ENCODE measurements around the gene MRPL51. TPM values are rescaled to one million over a fixed set of nuclear protein-coding genes. Genes with fewer than 3 reads are reported as not detected.
A peak's percentile ranks its signal among the peaks of the same experiment; 100 is the strongest.
"Not testable (repeated sequence)": the region's sequence is repeated elsewhere in the genome, so short reads cannot be mapped to it uniquely, and the experiment has no call there.

MRPL51 gene
- total RNA-seq, 2 experiments from 2014 or later: 232 to 275 TPM

DNA sequence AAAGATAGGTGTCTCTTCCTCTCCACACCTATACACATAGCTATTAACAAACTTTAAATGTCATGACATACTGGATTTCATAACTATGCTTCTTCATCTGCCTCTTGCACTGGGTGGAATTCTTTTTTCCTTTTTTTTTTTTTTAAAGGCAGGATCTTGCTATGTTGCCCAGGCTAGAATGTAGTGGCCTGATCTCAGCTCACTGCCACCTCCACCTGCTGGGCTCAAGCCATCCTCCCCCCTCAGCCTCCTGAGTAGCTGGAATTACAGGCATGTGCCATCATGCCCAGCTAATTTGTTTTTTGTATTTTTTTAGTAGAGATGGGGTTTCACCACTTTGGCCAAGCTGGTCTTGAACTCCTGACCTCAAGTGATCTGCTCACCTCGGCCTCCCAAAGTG is 4.8 kb downstream of the MRPL51 start:
- Mint-ChIP-seq H3K36me3 (ENCODE audit: low read depth) (peaks cover 20% of the 10 kb centered on the region), H3K4me1 (peaks cover 8% of the 10 kb centered on the region), H3K4me3 (no peak overlapping the region), H3K27me3 (no peaks in the 10 kb centered on the region), H3K9me3 (ENCODE audit: low read depth) (no peaks in the 10 kb centered on the region), H3K27ac (no peak overlapping the region)
- no peak for ATAC-seq
- ChIA-PET POLR2A (interaction anchor here (0.6 to 0.7 kb wide), 2 partner anchors 51 to 305 kb away, joined by 4 read pairs; no protein-coding TSS in a partner anchor), CTCF (interaction anchor here (0.6 to 1.7 kb wide), 6 partner anchors 15 to 385 kb away, joined by 3 to 7 read pairs (median 4); partner anchors contain the start of gene SPSB2)
- no peak for DNase-seq
- intact Hi-C loops (cut with DNase I, micrococcal nuclease): no loop called here

DNA sequence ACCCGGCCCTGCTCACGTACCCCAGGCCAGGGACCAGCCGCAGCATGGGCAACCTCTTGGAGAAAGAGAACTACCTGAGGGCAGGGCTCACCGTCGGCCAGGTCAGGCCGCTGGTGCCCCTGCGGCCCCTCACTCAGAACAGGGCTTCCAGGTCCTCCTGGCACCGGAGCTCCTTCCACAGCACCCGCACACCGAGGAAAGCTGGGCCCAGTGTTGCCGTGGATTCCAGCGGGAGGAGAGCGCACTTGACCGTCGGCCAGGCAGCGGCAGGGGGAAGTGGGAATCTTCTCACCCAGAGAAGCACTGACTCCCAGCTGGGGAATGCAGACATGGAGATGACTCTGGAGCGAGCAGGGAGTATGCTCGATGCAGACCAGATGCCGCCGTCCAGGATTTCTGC is 14.6 kb downstream of the MRPL51 start:
- Mint-ChIP-seq H3K9me3 (ENCODE audit: low read depth) (no peaks in the 10 kb centered on the region), H3K27me3 (no peaks in the 10 kb centered on the region), H3K36me3 (ENCODE audit: low read depth) (no peaks in the 10 kb centered on the region), H3K4me1 (no peaks in the 10 kb centered on the region), H3K4me3 (no peak overlapping the region), H3K27ac (no peak overlapping the region)
- ChIA-PET CTCF (interaction anchor here (0.7 kb wide), 2 partner anchors 55 to 430 kb away, joined by 3 to 4 read pairs; no protein-coding TSS in a partner anchor), POLR2A (no interaction called here)
- no peak for ATAC-seq
- intact Hi-C loops (cut with DNase I, micrococcal nuclease): no loop called here
- DNase-seq: no peak

DNA sequence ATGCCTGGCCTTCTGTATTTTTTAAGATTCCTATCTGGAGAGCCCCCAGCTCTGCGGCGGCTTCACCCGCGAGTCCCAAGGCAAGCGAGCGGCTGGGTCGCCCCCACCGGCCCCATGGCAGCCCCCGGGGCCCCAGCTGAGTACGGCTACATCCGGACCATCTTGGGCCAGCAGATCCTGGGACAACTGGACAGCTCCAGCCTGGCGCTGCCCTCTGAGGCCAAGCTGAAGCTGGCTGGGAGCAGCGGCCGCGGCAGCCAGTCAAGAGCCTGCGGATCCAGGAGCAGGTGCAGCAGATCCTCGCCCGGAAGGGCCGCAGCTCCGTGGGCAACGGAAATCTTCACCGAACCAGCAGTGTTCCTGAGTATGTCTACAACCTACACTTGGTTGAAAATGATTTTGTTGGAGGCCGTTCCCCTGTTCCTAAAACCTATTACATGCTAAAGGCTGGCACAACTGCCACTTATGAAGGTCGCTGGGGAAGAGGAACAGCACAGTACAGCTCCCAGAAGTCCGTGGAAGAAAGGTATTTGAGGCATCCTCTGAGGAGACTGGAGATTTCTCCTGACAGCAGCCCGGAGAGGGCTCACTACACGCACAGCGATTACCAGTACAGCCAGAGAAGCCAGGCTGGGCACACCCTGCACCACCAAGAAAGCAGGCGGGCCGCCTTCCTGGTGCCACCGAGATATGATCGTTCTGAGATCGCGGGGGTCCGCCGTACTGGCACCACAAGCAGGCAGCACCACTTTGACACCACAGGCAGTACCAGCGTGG is 15.3 kb downstream of the MRPL51 start:
- intact Hi-C loops (cut with DNase I, micrococcal nuclease); H3K27ac Mint-ChIP-seq; H3K36me3 Mint-ChIP-seq (ENCODE audit: low read depth); ATAC-seq; DNase-seq; H3K4me1 Mint-ChIP-seq; POLR2A ChIA-PET; H3K9me3 Mint-ChIP-seq (ENCODE audit: low read depth); H3K27me3 Mint-ChIP-seq; H3K4me3 Mint-ChIP-seq: not testable (repeated sequence)
- CTCF ChIA-PET: interaction anchor here (0.6 kb wide), 1 partner anchor 13 kb away, joined by 3 read pairs; no protein-coding TSS in a partner anchor

DNA sequence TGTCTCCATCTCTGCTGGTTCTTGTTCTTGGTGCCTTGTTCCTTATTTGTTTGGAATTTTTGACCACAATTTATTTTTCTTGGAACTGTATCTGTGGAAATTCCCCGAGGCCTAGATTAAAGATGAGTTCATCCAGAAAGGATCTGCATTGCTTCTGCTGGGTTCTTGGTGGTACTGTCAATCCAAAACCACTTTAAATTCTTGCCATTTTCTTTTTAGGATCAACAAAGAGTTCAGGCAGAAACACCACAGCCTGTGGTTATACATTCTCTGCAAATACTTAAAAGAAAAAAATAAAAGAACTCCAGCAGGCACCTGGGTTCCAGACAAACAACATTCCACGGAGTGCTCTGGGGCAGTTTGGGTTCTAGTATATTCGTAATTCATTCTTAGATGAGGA is 16.6 kb downstream of the MRPL51 start:
- POLR2A ChIA-PET: no interaction called here
- CTCF ChIA-PET: no interaction called here
- Mint-ChIP-seq H3K27me3 (no peaks in the 10 kb centered on the region), H3K4me1 (peaks cover 8% of the 10 kb centered on the region), H3K36me3 (ENCODE audit: low read depth) (no peaks in the 10 kb centered on the region), H3K4me3 (no peak overlapping the region), H3K9me3 (ENCODE audit: low read depth) (no peaks in the 10 kb centered on the region), H3K27ac (no peak overlapping the region)
- no peak for DNase-seq
- no peak for ATAC-seq
- intact Hi-C loops (cut with DNase I, micrococcal nuclease): no loop called here

DNA sequence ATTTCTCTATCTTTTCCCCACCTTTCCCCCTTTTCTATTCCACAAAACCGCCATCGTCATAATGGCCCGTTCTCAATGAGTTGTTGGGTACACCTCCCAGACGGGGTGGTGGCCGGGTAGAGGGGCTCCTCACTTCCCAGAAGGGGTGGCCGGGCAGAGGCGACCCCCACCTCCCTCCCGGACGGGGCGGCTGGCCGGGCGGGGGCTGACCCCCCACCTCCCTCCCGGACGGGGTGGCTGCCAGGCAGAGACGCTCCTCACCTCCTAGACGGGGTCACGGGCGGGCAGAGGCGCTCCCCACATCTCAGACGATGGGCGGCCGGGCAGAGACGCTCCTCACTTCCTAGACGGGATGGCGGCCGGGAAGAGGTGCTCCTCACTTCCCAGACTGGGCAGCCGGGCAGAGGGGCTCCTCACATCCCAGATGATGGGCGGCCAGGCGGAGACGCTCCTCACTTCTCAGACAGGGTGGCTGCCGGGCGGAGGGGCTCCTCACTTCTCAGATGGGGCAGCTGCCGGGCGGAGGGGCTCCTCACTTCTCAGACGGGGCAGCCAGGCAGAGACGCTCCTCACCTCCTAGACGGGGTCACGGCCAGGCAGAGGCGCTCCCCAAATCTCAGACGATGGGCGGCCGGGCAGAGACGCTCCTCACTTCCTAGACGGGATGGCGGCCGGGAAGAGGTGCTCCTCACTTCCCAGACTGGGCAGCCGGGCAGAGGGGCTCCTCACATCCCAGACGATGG is 17.7 kb downstream of the MRPL51 start:
- intact Hi-C loops (cut with DNase I, micrococcal nuclease): not testable (repeated sequence)

DNA sequence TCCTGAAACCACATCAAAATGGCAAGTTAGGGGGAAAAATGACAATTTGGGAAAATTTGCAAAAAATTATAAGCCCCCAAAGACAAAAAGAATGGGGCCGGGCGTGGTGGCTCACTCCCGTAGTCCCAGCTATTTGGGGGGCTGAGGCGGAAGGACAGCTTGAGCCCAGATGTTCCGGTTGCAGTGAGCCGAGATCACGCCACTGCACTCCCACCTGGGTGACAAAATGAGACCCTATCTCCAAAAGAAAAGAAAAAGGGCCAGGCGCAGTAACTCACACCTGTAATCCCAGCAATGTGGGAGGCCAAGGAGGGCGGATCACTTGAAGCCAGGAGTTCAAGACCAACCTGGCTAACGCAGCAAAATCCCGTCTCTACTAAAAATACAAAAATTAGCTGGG is 20.6 kb downstream of the MRPL51 start:
- Mint-ChIP-seq H3K36me3 (ENCODE audit: low read depth) (peaks cover 24% of the 10 kb centered on the region), H3K27me3 (no peaks in the 10 kb centered on the region), H3K4me3 (no peak overlapping the region), H3K9me3 (ENCODE audit: low read depth) (no peaks in the 10 kb centered on the region), H3K27ac (no peak overlapping the region), H3K4me1 (peaks cover 34% of the 10 kb centered on the region)
- intact Hi-C loops (cut with DNase I, micrococcal nuclease): no loop called here
- POLR2A ChIA-PET: interaction anchor here (0.6 to 4.4 kb wide), 3 partner anchors 21 to 436 kb away, joined by 3 to 45 read pairs (median 4); partner anchors contain the start of genes GAPDH and MRPL51
- CTCF ChIA-PET: interaction anchor here (1.3 to 5.4 kb wide), 2 partner anchors 12 to 48 kb away, joined by 5 to 48 read pairs; no protein-coding TSS in a partner anchor
- DNase-seq (no peak), ATAC-seq (no peak)

More for the DNA sequence above, 17.7 kb downstream of the MRPL51 start:
- H3K9me3 Mint-ChIP-seq (ENCODE audit: low read depth); H3K4me3 Mint-ChIP-seq; DNase-seq; POLR2A ChIA-PET; H3K36me3 Mint-ChIP-seq (ENCODE audit: low read depth); H3K27ac Mint-ChIP-seq; CTCF ChIA-PET; ATAC-seq; H3K27me3 Mint-ChIP-seq: not testable (repeated sequence)
- peaks cover 14% of the 10 kb centered on the region for H3K4me1 Mint-ChIP-seq

DNA sequence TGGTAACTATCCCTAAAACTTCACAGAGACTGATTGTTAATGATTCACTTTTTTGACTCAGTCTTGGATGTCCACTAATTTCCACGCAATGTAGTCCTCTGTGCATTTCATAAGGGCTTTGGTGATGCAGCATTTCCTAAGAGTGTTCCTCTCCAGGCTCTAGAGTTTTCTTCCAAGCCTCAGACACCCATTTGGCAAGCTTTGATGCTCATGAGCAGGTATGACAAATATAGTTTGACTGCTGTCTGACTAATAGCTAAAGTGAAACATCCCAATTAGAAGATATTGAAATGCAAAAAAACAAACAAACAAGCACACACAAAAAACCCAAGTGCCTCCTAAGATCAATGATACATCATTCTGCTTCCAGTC is 21.1 kb downstream of the MRPL51 start:
- Mint-ChIP-seq H3K36me3 (ENCODE audit: low read depth) (peaks cover 29% of the 10 kb centered on the region), H3K4me1 (peaks cover 39% of the 10 kb centered on the region), H3K4me3 (no peak overlapping the region), H3K9me3 (ENCODE audit: low read depth) (no peaks in the 10 kb centered on the region), H3K27ac (no peak overlapping the region), H3K27me3 (no peaks in the 10 kb centered on the region)
- ChIA-PET CTCF (interaction anchor here (1.3 to 5.4 kb wide), 2 partner anchors 12 to 47 kb away, joined by 5 to 48 read pairs; no protein-coding TSS in a partner anchor), POLR2A (interaction anchor here (0.6 to 4.4 kb wide), 4 partner anchors 11 to 436 kb away, joined by 3 to 46 read pairs (median 24); partner anchors contain the start of genes GAPDH and MRPL51)
- intact Hi-C loops (cut with DNase I, micrococcal nuclease): loop anchor here in 1 of 2 experiments (1.0 to 2.0 kb wide), 2 partner anchors 137 to 217 kb away; partner anchors contain the start of gene ZNF384
- no peak for ATAC-seq
- DNase-seq: no peak

DNA sequence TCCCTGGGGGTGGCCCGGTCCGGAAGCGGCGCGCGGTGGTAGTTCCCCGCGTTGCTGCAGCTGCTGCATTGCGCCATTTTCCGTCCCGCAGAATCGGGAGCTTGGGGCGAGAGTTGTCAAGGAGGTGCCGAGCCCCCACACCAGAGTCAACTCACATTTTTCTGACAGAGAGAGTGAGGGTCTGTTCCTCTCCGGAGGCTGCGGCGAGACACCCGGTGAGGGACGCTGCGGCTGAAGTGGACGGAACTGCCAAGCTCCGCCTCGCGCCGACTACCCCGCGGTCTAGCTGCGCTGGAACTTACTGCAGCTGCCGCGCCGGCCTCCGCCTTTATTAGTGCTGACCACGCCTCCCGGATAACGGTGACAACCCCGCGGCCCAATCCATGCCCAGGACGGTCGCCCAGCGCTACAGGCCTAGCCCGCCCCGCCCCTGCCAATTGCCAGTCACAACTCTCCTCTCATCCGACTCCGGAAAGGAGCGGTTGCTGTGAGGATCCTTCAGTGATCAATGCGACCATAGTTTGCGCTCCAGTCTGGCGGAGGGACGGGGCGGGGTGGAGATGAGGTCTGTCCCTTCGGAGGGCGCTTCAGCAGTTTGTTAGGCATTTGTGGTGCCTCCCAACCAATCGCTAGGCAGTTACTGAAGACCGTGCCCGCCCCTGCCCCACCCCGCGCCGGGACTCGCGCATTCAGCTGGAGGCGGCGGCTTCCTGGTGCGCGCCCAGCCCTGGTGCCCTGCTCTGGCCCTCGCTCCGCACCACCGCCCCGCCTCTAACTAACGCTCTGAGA is 22.5 kb downstream of the MRPL51 start, which contains the start of gene VAMP1:
TSS of gene VAMP1 (minus strand) at position 303 of the 789 bp plus-strand sequence. CDS start at position 157, 146 bp downstream.
- peaks cover 52% of the 10 kb centered on the region for H3K4me1 Mint-ChIP-seq
- peak; percentile 91 for ATAC-seq

DNA sequence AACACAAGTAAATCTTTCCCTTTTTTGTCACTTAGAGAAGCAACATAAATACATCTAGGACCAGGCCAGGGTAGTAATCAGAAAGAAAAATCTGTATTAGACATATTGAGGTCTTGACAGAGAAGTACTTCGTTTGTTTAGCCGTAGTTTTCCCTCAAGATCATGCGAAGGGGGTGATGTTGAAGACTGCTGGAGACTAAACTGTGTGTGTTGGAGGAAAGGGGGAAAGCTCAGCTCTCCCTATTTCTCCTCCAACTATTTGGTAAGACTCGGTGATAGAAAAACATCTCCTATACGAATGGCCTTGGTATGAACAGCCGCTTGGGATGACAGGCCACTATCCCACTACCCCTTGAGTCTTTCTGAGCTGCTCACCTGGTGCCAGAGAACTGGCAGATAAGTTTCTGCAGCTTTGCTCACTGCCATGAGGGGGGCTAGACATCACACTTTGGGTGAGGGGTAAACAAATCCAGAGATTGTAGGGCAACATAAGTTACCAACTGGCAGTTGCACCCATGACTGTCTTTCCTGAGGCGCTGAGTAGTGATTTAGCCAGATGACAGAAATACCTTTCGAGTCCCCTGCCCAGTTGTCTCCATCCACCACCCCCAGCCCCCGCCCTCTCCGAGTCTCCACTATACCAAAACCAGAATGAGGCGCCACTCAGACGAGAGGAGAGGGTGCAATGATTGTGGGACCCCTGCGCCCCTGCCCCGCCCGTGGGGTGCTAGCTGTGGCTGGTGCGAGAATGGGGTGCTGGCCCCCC is 23.3 kb downstream of the MRPL51 start:
- DNase-seq (no peak), ATAC-seq (no peak)
- H3K27ac Mint-ChIP-seq: peak overlapping the region; percentile 82
- H3K4me3 Mint-ChIP-seq: peak overlapping the region; percentile 91
- no peaks in the 10 kb centered on the region for H3K9me3 Mint-ChIP-seq (ENCODE audit: low read depth)
- POLR2A ChIA-PET: interaction anchor here (0.8 to 4.4 kb wide), 15 partner anchors 8 to 197 kb away, joined by 3 to 46 read pairs (median 7); partner anchors contain the start of genes GAPDH, MRPL51 and TAPBPL
- peaks cover 57% of the 10 kb centered on the region for H3K4me1 Mint-ChIP-seq
- intact Hi-C loops (cut with DNase I, micrococcal nuclease): loop anchor here (1.0 to 2.0 kb wide), 7 partner anchors 7 to 219 kb away; partner anchors contain the start of genes MRPL51 (in 2 of the 2), GAPDH (in 1 of the 2), IFFO1 (in 1 of the 2) and ZNF384 (in 1 of the 2)
- H3K27me3 Mint-ChIP-seq: no peaks in the 10 kb centered on the region
- H3K36me3 Mint-ChIP-seq (ENCODE audit: low read depth): peaks cover 47% of the 10 kb centered on the region
- CTCF ChIA-PET: interaction anchor here (0.5 to 5.4 kb wide), 17 partner anchors 9 to 146 kb away, joined by 3 to 48 read pairs (median 4); partner anchors contain the start of genes MRPL51 and TAPBPL

More for the DNA sequence above, 22.5 kb downstream of the MRPL51 start, which contains the start of gene VAMP1:
- DNase-seq: peak; percentile 99
- ChIA-PET CTCF (interaction anchor here (0.5 to 5.4 kb wide), 23 partner anchors 10 to 1607 kb away, joined by 3 to 48 read pairs (median 4); partner anchors contain the start of genes MRPL51 and TAPBPL), POLR2A (interaction anchor here (0.6 to 4.4 kb wide), 18 partner anchors 9 to 381 kb away, joined by 3 to 46 read pairs (median 6); partner anchors contain the start of genes GAPDH, MRPL51, TAPBPL and ZNF384)
- intact Hi-C loops (cut with DNase I, micrococcal nuclease): loop anchor here (1.0 to 2.0 kb wide), 8 partner anchors 8 to 218 kb away; partner anchors contain the start of genes MRPL51 (in 2 of the 2), GAPDH (in 1 of the 2), IFFO1 (in 1 of the 2) and ZNF384 (in 1 of the 2)
- H3K27me3 Mint-ChIP-seq: no peaks in the 10 kb centered on the region
- peak within 1 kb of the TSS; percentile 82 for H3K27ac Mint-ChIP-seq
- no peaks in the 10 kb centered on the region for H3K9me3 Mint-ChIP-seq (ENCODE audit: low read depth)
- H3K36me3 Mint-ChIP-seq (ENCODE audit: low read depth): peaks cover 42% of the 10 kb centered on the region
- H3K4me3 Mint-ChIP-seq: peak within 1 kb of the TSS; percentile 91
